NCI-H82 treated with DMSO at 0.1 percent for 48 hours (cell line): Measurements from ENCODE around the gene PARN.
"Not testable (repeated sequence)": the region's sequence is repeated elsewhere in the genome, so short reads cannot be mapped to it uniquely, and the experiment has no call there.

Experiments
- DNase-seq: peaks from one replicate; lab custom pipeline; 2025; ENCODE audit not compliant: unreplicated experiment; lab: John Stamatoyannopoulos, UW

PARN gene

GRCh38 chr16:14629919-14630619 is at the start of gene PARN:
PARN (minus strand) TSS chr16:14630260; CDS start chr16:14630125, 135 bp downstream.
- peak; percentile 95 for DNase-seq

GRCh38 chr16:14678748-14679497 is 48.9 kb upstream of the PARN start:
- DNase-seq = no peak

- no peak for DNase-seq
Observed at GRCh38 chr16:14677627-14678026, 47.6 kb upstream of the PARN start.

GRCh38 chr16:14676633-14677032 is 46.6 kb upstream of the PARN start:
- no peak for DNase-seq

GRCh38 chr16:14672403-14672971 is 42.4 kb upstream of the PARN start:
- DNase-seq = no peak

- no peak for DNase-seq
Observed at GRCh38 chr16:14669776-14670175, 39.7 kb upstream of the PARN start.

GRCh38 chr16:14668556-14669223 is 38.6 kb upstream of the PARN start:
- no peak for DNase-seq

GRCh38 chr16:14667347-14668266 is 37.5 kb upstream of the PARN start:
- DNase-seq = no peak

- DNase-seq = peak; percentile 96
Observed at GRCh38 chr16:14658063-14658462, 28.0 kb upstream of the PARN start.

- no peak for DNase-seq
Observed at GRCh38 chr16:14652726-14653125, 22.7 kb upstream of the PARN start.

- no peak for DNase-seq
Observed at GRCh38 chr16:14650629-14651028, 20.6 kb upstream of the PARN start.

GRCh38 chr16:14649816-14650215 is 19.8 kb upstream of the PARN start:
- DNase-seq = no peak

- no peak for DNase-seq
Observed at GRCh38 chr16:14641926-14642325, 11.9 kb upstream of the PARN start.

GRCh38 chr16:14641206-14641605 is 11.1 kb upstream of the PARN start:
- DNase-seq = no peak

GRCh38 chr16:14640538-14640937 is 10.5 kb upstream of the PARN start:
- no peak for DNase-seq

GRCh38 chr16:14636951-14637240 is 6.8 kb upstream of the PARN start:
- not testable (repeated sequence) for DNase-seq

- DNase-seq = peak; percentile 44
Observed at GRCh38 chr16:14636179-14636950, 6.3 kb upstream of the PARN start.

- DNase-seq = no peak
Observed at GRCh38 chr16:14635395-14636165, 5.5 kb upstream of the PARN start.

GRCh38 chr16:14634389-14634725 is 4.3 kb upstream of the PARN start:
- no peak for DNase-seq
